ENCODE data around the gene SNX15.

Gene SNX15

DNA sequence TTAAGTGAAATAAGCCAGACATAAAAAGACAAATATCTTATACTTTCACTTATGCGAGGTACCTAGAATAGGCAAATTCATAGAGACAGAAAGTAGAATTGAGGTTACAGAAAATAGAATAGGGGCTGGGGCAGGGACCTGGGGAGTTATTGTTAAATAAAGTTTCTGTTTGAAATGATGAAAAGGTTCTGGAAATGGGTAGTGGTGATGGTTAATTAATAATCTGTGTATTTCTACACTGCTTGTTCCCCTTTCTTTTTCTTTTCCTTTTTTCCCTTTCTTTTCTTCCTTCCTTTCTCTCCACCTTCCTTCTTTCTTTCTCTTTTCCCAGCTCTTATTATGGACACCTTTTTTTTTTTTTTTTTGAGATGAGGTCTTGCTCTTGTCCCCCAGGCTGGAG lies 28.3 kb downstream of the SNX15 start:
- in situ Hi-C loops (cut with HindIII; ENCODE audit: low sequenced_read_pairs), result no loop called here

GRCh38 chr11:65056999-65057398 lies 29.8 kb downstream of the SNX15 start:
- in situ Hi-C loops (cut with HindIII; ENCODE audit: low sequenced_read_pairs), result no loop called here

- in situ Hi-C loops (cut with HindIII; ENCODE audit: low sequenced_read_pairs), result no loop called here
Observed at GRCh38 chr11:65057526-65057925, 30.3 kb downstream of the SNX15 start.

GRCh38 chr11:65058012-65058411 lies 30.8 kb downstream of the SNX15 start:
- in situ Hi-C loops (cut with HindIII; ENCODE audit: low sequenced_read_pairs), result no loop called here

DNA sequence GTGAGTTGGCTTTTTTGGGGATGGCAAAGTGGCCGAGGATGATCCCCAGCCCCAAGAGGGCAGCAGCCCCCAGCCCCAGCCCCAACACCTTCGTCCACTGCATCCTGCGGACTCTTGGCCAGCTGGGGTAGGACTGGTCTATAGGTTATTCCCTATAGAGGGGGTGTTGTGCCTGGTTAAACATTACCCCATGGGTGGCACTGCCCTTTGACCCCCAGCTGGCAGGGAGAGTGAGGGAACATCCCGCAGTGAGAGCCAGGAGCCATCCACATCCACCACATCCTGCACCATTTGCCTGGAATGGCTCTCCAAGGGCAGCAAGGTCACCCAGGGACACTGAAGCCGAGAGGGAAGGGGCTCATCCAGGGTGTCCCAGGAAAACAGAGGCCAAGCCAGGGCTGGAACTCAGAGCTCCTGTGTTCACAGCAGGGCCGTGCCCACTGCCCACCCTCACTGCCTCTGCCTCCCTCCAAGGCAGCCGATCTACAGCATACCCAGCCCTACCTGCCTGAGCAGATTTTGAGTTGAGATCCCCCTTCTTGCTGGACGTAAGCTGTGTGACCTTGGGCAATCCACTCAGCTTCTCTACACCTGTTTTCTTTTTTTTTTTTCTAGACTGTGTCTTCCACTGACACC lies 31.3 kb downstream of the SNX15 start, which contains the start of gene NAALADL1:
NAALADL1 (minus strand) TSS at position 135 of the 636 bp plus-strand sequence; CDS start at position 103, 32 bp downstream.
- in situ Hi-C loops (cut with HindIII; ENCODE audit: low sequenced_read_pairs), result no loop called here

DNA sequence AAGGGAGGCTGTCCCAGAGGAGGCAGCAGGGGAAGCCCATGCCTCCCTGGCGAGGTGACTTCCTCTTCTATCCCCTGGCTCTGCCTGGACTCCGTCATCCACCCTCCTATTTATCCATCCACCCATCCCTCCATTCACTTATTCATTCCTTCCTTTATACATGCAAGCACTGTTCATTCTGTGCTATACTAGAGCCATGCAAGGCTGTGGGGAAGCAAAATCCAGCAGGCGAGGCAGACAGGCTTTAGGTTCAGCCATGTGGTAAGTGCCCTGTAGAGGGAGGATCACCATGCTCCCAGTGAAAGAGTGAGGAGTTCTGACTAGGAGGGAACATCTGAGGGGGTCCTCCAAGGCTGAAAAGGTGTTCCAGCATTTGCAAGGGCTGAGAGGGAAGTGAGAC lies 32.3 kb downstream of the SNX15 start:
- in situ Hi-C loops (cut with HindIII; ENCODE audit: low sequenced_read_pairs), result no loop called here

- in situ Hi-C loops (cut with HindIII; ENCODE audit: low sequenced_read_pairs), result no loop called here
Observed at GRCh38 chr11:65059959-65060824, 33.0 kb downstream of the SNX15 start.

- in situ Hi-C loops (cut with HindIII; ENCODE audit: low sequenced_read_pairs), result no loop called here
Observed at GRCh38 chr11:65060913-65061408, 33.7 kb downstream of the SNX15 start.

DNA sequence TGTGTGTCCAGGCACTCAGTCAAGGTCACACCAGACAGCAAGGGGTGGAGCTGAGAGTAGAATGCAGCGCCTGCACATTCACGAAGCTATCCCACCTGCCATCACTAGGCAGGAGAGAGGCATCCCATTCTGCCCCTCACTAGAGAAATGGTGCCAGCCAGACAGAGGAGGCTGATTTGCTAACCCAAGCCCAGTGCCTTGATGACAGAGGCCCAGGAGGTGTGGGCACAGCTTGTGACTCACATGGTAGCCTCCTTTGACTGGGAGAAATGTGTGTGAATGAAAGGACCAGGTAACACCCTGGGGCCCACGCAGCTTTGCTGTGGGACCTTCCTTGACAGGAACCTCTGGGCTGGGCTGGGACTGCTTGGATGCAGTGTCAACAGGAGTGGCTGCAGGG lies 36.3 kb downstream of the SNX15 start:
- in situ Hi-C loops (cut with HindIII; ENCODE audit: low sequenced_read_pairs), result no loop called here

GRCh38 chr11:65064847-65065240 lies 37.6 kb downstream of the SNX15 start:
- in situ Hi-C loops (cut with HindIII; ENCODE audit: low sequenced_read_pairs), result no loop called here

DNA sequence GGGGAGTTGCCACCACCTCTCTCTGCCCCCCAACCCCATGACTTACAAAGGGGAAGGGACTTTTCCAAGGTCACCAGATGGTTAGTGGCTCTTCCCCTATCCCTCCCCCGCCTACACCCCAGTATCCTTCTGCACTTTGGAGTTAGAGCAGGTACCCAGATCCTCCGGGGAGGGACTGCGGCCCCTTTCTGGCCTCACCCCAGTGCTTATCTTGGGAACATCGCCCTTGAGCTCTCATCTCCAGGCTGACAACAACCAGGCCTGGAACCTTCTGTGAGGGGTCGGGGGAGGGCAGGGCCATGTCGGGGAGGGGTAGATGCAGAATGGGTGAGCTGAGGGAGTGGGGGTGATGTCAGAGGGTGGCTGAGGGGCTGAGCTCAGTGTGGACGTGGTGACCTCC lies 38.6 kb downstream of the SNX15 start:
- in situ Hi-C loops (cut with HindIII; ENCODE audit: low sequenced_read_pairs), result no loop called here

DNA sequence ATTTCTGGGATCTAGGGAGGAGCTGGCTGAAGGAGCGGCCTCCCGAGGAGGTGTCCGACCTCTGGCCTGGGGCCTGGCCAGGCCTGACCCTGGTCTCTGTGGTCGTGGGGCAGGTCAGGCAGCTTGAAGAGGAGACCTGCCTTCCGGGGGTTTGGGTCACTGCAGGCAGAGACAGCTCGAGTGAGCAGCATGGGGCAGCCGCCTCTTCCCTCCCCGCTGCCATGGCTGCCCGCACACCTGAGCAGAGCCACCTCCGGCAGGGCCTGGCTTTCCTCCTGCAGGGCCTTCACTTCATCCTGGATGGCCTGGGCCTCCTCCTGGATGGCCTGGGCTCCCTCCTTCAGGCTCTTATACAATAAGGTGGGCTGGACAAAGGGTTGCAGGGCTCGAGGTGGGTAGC lies 39.1 kb downstream of the SNX15 start:
- in situ Hi-C loops (cut with HindIII; ENCODE audit: low sequenced_read_pairs), result no loop called here

DNA sequence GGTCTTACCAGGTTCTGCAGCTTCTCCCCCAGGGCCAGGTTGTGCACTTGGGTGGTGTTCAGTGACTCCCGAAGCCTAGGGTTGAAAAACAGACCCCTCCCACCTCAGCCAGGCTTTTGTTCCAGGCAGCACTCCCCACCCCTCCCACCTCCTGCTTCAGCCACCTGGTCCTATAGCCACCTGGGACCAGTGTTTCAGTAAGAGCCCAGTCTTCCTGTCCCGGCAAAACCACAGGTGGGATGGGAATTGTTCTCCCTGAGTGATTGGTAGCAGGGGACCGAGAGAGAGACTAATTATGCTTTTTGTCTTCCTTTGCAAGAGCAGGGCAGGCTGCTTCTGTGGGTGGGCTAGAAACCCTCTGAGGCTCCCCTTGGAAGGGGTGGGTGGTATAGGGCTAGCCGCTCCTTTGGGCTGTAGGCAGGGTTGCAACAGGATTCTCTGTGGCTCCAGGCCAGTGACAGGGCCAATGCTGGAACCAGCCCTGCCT lies 39.6 kb downstream of the SNX15 start:
- in situ Hi-C loops (cut with HindIII; ENCODE audit: low sequenced_read_pairs), result no loop called here

DNA sequence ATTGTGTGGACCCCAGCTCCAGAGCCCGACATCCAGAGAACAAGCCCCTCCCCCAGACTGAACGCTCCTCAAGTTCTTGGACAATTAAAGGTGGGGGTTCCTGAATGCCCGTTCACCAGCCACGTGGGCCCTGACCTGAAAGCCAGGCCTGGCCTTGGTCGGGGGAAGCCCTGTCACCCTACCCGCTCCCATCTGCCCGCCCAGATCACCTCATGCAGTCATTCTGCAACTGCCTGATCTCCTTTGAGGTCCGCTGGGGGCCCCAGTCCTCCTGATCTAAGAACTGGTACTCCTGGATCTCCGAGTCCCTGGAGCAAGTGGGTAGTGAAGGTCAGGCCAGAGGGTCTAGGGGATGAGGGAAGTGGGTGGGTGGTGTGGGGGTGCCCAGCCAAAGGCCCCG lies 40.2 kb downstream of the SNX15 start:
- in situ Hi-C loops (cut with HindIII; ENCODE audit: low sequenced_read_pairs), result no loop called here

DNA sequence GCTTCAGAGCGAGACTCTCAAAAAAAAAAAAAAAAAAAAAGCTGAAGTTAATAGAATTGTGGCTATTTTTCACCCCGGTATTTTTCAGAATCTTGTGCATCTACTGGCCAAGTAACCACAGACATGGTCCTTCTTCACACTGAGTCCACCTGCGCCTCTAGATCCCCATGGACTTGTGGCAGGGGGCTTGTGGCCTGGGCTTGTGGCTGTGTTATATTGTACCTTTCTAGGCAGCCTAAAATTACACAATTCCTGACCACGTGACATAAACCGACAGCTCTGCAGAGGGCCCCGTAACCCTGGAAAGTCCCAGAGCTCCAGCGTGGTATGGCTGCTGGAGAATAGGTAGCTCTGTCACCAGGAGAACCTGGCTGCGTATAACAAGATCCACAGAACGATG lies 42.0 kb downstream of the SNX15 start:
- in situ Hi-C loops (cut with HindIII; ENCODE audit: low sequenced_read_pairs), result no loop called here

- in situ Hi-C loops (cut with HindIII; ENCODE audit: low sequenced_read_pairs), result no loop called here
Observed at GRCh38 chr11:65071907-65072630, 44.8 kb downstream of the SNX15 start.

- in situ Hi-C loops (cut with HindIII; ENCODE audit: low sequenced_read_pairs), result no loop called here
Observed at GRCh38 chr11:65072631-65072966, 45.4 kb downstream of the SNX15 start.

- in situ Hi-C loops (cut with HindIII; ENCODE audit: low sequenced_read_pairs), result no loop called here
Observed at GRCh38 chr11:65077451-65077850, 50.2 kb downstream of the SNX15 start.

DNA sequence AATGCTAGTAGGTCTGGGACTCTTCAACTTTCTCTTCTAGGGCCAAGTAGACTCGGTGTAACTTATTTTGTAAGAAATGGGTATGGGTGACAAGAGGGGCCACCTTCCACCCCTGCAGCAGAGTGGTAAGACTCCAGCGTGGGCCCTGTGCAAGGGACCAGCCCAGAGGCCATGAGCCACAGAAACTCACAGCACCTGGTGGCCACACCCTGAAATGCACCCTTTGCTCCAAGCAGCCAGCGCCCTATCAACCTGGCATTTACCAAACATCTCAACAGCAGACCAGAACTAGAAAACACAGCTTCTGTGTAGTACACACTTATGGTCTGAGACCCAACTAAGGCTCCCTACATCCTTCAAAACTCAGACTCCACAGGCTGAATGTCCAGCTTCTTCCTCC lies 50.9 kb downstream of the SNX15 start:
- in situ Hi-C loops (cut with HindIII; ENCODE audit: low sequenced_read_pairs), result no loop called here

- in situ Hi-C loops (cut with HindIII; ENCODE audit: low sequenced_read_pairs), result no loop called here
Observed at GRCh38 chr11:65078786-65079342, 51.6 kb downstream of the SNX15 start.
